Measurements from ENCODE around the gene PDE4D.

The PDE4D gene

DNA sequence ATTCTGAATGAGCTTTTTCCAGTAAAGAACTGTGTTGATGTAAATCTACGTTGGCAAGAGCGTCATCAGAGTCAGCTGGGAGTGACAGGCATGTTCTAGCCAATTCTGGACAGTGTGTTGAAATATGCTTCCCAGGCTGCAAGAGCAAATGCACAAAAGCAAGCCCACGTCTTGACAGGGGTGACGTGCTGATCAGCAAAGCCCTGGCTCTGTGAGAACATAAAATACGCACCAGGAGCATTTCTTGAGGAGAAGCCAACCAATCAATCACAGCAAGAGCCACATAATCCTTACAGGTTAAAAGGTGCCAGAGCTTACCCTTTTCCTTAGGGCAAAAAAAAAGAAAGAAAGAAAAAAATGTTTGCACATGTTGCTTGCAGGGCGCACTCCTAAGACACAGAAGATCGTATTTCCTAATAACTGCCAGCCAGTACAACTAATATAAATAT lies 148.1 kb downstream of the PDE4D start:
- no peaks in the 10 kb centered on the region for H3K36me3 ChIP-seq
- H3K27ac ChIP-seq, result no peak overlapping the region
- no peaks in the 10 kb centered on the region for H3K27me3 ChIP-seq (ENCODE audit: insufficient read depth, low read depth, severe bottlenecking)
- H3K4me3 ChIP-seq (ENCODE audit: low read depth, low read length), result no peak overlapping the region
- DNase-seq, result no peak
- TF ChIP-seq, protein P1, sequence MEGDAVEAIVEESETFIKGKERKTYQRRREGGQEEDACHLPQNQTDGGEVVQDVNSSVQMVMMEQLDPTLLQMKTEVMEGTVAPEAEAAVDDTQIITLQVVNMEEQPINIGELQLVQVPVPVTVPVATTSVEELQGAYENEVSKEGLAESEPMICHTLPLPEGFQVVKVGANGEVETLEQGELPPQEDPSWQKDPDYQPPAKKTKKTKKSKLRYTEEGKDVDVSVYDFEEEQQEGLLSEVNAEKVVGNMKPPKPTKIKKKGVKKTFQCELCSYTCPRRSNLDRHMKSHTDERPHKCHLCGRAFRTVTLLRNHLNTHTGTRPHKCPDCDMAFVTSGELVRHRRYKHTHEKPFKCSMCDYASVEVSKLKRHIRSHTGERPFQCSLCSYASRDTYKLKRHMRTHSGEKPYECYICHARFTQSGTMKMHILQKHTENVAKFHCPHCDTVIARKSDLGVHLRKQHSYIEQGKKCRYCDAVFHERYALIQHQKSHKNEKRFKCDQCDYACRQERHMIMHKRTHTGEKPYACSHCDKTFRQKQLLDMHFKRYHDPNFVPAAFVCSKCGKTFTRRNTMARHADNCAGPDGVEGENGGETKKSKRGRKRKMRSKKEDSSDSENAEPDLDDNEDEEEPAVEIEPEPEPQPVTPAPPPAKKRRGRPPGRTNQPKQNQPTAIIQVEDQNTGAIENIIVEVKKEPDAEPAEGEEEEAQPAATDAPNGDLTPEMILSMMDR (IDR thresholded peaks at IDR 0.05; ENCODE audit: low read depth, low read length), result no peak
- no peaks in the 10 kb centered on the region for H3K9me3 ChIP-seq (ENCODE audit: severe bottlenecking)

DNA sequence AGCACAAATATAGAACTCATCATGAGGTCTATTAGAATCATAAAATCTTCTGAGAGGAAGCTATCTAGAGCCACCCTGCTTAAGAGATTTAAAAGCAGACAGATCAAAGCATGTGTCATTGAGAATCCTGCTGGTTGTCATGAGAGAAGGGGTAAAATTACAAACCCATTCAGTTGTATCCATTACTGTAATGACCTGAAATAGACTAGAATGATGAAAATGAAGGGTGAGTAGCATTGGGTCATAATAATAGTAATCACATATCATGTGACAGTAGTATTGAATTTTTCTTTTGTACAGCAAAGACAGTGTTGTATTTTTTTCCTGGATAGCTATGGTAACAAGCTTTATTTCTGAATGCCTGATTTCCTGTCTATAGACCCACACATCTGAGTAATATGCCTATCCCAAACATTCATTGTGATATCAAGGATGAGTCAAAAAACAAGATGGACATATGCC lies 149.0 kb downstream of the PDE4D start:
- Histone ChIP-seq H3K27ac (no peak overlapping the region), H3K27me3 (ENCODE audit: insufficient read depth, low read depth, severe bottlenecking) (no peaks in the 10 kb centered on the region), H3K4me3 (ENCODE audit: low read depth, low read length) (no peak overlapping the region), H3K36me3 (no peaks in the 10 kb centered on the region), H3K9me3 (ENCODE audit: severe bottlenecking) (no peaks in the 10 kb centered on the region)
- TF ChIP-seq, protein P1 (IDR thresholded peaks at IDR 0.05; ENCODE audit: low read depth, low read length), result no peak
- DNase-seq, result no peak

DNA sequence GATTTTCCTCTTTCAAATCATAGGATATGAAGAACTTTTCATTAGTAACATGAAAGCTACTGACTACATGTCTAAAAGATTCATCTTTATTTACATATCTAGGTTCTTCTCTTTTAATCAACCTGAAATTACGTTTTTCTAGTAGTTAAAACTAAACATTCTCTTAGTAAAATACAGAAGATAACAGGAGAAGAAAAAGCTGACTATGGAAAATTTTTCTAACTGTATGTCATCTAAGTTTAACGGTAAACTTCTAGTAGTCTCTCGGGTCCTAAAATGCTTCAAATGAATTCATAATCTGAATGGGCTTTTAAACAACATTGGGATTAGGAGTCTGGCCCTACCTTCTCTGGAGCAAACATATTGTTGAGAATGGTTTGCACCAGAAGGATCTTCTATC lies 151.9 kb downstream of the PDE4D start:
- Histone ChIP-seq H3K36me3 (no peaks in the 10 kb centered on the region), H3K27ac (no peak overlapping the region), H3K4me3 (ENCODE audit: low read depth, low read length) (no peak overlapping the region), H3K9me3 (ENCODE audit: severe bottlenecking) (no peaks in the 10 kb centered on the region), H3K27me3 (ENCODE audit: insufficient read depth, low read depth, severe bottlenecking) (no peaks in the 10 kb centered on the region)
- TF ChIP-seq, protein P1 (IDR thresholded peaks at IDR 0.05; ENCODE audit: low read depth, low read length), result no peak
- no peak for DNase-seq

DNA sequence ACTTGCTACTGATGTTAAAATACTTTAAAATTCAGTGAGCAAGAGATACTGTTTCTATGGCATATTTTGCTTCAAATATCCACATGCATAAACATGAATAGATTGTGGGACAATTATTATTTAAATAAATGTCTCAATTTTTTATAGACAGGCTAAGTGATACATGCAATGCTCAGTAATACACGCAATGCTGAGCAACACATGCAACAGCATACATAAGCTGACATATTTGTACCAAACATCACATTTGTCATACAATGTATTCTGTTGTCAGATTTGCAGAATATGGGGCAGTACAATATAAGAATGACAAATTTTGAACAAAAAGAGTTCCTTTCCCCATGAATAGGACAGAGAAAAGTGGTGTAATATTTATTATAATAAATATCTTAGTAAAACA lies 155.5 kb downstream of the PDE4D start:
- H3K27ac ChIP-seq, result no peak overlapping the region
- H3K4me3 ChIP-seq (ENCODE audit: low read depth, low read length), result no peak overlapping the region
- TF ChIP-seq, protein P1 (IDR thresholded peaks at IDR 0.05; ENCODE audit: low read depth, low read length), result no peak
- H3K36me3 ChIP-seq, result no peaks in the 10 kb centered on the region
- no peaks in the 10 kb centered on the region for H3K27me3 ChIP-seq (ENCODE audit: insufficient read depth, low read depth, severe bottlenecking)
- no peaks in the 10 kb centered on the region for H3K9me3 ChIP-seq (ENCODE audit: severe bottlenecking)
- no peak for DNase-seq

DNA sequence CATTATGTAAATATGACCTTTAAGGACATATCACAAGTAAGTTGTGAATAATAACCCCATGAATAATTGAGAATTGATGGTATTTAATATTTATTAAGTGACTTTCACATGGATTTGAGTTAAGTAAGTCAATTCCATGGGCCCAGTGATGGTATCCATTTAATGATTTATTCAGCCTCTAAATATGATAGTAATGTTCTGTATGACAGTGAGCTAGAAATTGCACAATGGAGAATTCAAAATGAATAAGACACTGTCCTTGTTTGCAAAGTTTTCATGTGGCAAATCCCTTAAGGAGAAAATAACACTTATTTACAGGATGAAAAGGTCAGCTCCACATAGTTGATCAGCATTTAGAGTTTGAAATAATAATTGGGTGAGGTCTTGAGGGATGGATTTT lies 160.7 kb downstream of the PDE4D start:
- Histone ChIP-seq H3K4me3 (ENCODE audit: low read depth, low read length) (no peak overlapping the region), H3K9me3 (ENCODE audit: severe bottlenecking) (no peaks in the 10 kb centered on the region), H3K27me3 (ENCODE audit: insufficient read depth, low read depth, severe bottlenecking) (no peaks in the 10 kb centered on the region), H3K36me3 (no peaks in the 10 kb centered on the region), H3K27ac (no peak overlapping the region)
- no peak for DNase-seq
- TF ChIP-seq, protein P1 (IDR thresholded peaks at IDR 0.05; ENCODE audit: low read depth, low read length), result no peak

DNA sequence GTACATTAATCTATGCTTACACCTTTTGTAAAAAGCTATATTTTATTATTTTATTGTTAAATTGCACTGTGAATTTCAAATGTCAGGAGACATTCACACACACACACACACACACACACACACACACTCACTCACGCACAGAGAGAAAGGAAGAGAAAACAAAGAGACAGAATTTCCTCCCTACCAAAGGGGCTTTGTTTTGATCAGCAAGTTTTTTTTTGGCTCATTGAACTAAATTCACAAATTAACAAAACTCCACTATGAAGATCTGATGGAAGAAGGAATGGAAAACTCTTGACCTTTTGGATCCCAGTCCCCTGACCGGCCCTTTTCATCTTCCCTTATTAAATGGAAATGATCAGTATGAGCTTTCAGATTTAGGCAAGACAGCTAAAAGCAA lies 161.2 kb downstream of the PDE4D start:
- Histone ChIP-seq H3K9me3 (ENCODE audit: severe bottlenecking) (no peaks in the 10 kb centered on the region), H3K36me3 (no peaks in the 10 kb centered on the region), H3K4me3 (ENCODE audit: low read depth, low read length) (no peak overlapping the region), H3K27me3 (ENCODE audit: insufficient read depth, low read depth, severe bottlenecking) (no peaks in the 10 kb centered on the region), H3K27ac (no peak overlapping the region)
- TF ChIP-seq, protein P1 (IDR thresholded peaks at IDR 0.05; ENCODE audit: low read depth, low read length), result no peak
- DNase-seq, result no peak
